HG03439 (cell line): ENCODE results near the gene MPC1L.
"Not testable (repeated sequence)": the region's sequence is repeated elsewhere in the genome, so short reads cannot be mapped to it uniquely, and the experiment has no call there.

Experiments used
- ATAC-seq: cut with Tn5 transposase; IDR thresholded peaks from one replicate; pipeline ENCODE4 v1.9.1; 2021; ENCODE audit warnings: mild to moderate bottlenecking, moderate library complexity; ENCODE audit not compliant: unreplicated experiment

Gene MPC1L

DNA sequence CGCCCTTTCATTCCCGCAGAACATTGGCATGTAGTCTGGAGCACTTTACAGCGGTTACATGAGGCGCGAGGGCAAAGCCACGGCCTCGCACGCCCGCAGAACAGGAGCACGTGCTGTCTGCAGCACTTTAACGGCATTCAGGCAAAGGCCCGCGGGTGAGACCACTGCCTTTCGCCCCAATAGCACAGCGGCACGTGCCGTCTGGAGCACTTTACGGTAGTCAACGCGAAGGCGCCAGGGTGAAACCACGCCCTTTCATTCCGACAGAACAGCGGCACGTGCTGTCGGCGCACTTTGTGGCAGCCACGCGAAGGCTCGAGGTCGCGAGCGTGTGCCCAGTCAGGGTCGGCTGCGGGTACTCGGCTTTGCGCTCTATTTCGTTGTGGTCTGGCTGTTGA, at the start of gene MPC1L:
MPC1L (plus strand) TSS at position 290 of the 398 bp plus-strand sequence. CDS start 138 bp downstream, outside the sequence.
- ATAC-seq, result no peak

DNA sequence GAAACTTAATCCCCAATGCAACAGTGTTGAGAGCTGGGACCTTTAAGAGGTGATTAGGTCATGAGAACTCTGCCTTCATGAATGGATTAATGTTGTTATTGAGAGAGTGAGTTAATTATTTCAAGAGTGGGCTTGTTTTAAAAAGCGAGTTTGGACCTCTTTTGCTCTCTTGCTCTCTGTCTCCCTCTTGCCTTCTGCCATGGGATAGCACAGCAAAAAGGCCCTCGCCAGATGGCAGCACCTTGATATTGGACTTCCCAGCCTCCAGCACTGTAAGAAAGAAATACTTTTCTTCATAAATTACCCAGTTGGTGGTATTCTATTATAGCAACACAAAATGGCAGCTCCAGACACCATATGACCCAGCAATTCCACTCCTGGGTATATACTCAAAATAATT, 49.5 kb upstream of the MPC1L start:
- no peak for ATAC-seq

- not testable (repeated sequence) for ATAC-seq
Observed at GRCh38 chrX:40575411-40575810, 47.8 kb upstream of the MPC1L start.

- ATAC-seq, result no peak
Observed at GRCh38 chrX:40576291-40576690, 46.9 kb upstream of the MPC1L start.

GRCh38 chrX:40578039-40578695, 45.1 kb upstream of the MPC1L start:
- ATAC-seq, result no peak

GRCh38 chrX:40579141-40579540, 44.1 kb upstream of the MPC1L start:
- no peak for ATAC-seq

DNA sequence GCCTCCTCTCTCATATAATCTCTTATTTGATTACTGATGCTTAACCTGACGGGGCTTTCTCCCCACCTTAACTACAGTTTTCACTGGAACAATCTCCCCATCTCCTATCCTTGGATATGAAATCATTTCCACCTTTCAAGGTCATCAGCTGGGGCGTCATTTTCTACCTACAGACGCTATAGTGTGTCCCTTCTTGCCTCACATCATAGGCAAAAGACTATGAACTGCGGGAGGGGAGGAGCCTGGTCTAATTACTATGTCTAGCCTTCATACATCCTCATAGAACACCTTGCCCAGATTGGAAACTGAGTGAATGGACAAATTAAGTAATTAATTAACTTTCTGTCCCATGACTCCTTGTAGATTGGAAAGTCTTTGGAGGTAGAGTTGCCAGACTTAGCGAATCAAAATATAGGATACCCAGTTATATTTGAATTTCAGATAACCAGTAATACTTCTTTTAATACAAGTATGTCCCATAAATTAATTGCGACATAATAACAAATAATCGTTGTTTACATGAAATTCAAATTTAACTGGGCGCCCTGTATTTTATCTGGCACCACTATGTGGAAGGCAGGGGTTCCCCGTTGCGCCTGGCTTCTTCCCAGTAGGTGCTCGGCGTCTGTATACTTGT, 43.2 kb upstream of the MPC1L start:
- peak; percentile 52 for ATAC-seq

GRCh38 chrX:40580537-40581335, 42.5 kb upstream of the MPC1L start, which contains the start of gene ATP6AP2:
TSS of gene ATP6AP2 (plus strand) at chrX:40580970. CDS start at chrX:40581066, 96 bp downstream.
- ATAC-seq, result peak; percentile 97

DNA sequence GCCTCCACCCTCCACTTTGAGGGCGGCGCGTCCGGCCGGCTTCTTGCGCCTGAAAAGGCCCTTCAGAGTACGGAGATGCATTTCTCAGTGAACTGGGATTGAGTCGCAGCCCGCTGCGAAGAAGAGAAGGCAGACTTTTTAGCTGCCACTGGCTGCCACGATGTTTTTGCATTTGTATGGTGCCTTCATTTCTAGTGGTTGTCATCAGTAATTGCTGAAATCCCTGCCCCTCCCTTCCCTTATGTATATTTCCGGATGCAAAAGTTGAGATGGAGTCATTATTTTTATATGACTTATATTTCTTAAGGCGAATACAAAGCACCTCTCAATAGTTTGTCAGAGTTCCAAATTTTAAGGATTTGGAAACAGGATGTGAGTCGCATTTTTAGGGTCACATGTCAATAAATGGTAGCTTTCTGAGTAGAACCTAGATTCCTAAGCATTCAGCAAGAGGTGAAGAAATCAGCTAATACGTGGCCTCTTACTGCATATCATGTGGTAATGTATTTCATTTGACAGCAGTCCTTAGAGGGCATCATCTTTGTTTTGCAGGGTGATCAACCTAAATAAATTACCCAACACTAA, 41.8 kb upstream of the MPC1L start:
- no peak for ATAC-seq

DNA sequence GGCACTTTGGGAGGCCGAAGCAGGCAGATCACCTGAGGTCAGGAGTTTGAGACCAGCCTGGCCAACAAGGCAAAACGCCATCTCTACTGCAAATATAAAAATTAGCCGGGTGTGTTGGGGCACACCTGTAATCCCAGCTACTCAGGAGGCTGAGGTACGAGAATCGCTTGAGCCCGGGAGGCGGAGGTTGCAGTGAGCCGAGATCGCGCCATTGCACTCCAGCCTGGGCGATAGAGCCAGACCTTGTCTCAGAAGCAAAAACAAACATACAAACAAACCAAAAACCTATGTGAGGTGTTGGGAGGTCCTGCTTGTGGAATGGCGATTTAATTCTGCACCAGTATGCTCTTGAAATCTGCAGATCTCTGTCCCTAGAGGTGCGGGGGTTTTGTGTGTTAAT, 41.0 kb upstream of the MPC1L start:
- ATAC-seq, result not testable (repeated sequence)

GRCh38 chrX:40582811-40583210, 40.4 kb upstream of the MPC1L start:
- no peak for ATAC-seq

DNA sequence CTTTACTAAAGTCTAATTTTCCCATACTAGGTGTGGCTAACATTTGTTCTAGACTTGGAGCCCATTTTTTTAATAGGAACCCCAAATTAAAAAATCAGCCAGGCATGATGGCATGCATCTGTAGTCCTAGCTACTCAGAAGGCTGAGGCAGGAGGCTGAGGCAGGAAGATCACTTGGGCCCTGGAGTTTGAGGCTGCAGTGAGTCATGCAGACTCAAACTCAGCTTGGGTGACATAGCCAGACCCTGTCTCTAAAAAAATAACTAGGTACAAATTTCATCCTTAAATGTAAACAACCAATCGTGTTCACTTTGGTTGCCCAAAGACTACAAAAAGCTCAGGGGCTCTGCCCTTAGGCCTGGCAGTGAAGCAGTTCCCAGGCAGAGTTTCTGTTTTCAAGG, 35.6 kb upstream of the MPC1L start:
- not testable (repeated sequence) for ATAC-seq

GRCh38 chrX:40589616-40590321, 33.5 kb upstream of the MPC1L start:
- ATAC-seq, result not testable (repeated sequence)

DNA sequence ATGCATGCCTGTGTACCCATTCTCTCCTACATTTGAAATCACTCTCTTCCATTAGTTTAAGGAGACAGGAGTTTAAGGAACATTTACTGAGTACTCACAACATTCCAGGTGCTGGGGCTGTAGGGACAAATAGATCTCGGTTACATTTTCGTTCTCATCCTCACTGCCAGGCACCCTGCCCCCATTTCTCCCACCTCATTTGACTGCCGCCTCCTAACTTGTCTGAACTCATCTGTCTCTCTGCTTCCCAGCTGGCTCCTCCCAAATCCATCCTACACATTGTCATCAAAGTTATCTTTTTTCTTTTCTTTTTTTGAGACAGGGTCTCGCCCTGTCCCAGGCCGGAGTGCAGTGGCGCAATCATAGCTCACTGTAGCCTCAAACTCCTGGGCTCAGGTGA, 19.8 kb upstream of the MPC1L start:
- ATAC-seq, result no peak

DNA sequence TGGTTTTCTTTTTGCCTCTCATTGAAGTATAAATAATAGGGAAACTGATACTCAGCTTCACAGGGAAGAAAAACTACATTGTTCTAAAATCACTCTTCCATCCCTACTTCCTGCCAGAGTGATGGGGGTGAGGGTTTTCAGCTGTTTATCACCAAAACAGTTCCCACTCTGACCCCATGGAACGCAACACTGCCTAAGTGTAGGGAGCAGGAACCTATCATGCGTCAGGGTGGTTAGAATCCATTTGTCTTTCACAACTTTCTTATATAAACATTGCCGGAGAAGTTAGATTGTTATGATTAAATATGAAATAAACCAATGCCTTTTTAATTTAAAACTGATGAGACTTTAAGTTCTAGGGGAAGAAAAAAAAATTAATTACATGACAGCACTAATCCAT, 15.8 kb upstream of the MPC1L start:
- ATAC-seq, result no peak

GRCh38 chrX:40612511-40612910, 10.7 kb upstream of the MPC1L start:
- ATAC-seq, result no peak

- ATAC-seq, result no peak
Observed at GRCh38 chrX:40615976-40616375, 7.3 kb upstream of the MPC1L start.

- no peak for ATAC-seq
Observed at GRCh38 chrX:40617566-40617965, 5.7 kb upstream of the MPC1L start.

GRCh38 chrX:40622479-40623138, 619 bp upstream of the MPC1L start:
- no peak for ATAC-seq

DNA sequence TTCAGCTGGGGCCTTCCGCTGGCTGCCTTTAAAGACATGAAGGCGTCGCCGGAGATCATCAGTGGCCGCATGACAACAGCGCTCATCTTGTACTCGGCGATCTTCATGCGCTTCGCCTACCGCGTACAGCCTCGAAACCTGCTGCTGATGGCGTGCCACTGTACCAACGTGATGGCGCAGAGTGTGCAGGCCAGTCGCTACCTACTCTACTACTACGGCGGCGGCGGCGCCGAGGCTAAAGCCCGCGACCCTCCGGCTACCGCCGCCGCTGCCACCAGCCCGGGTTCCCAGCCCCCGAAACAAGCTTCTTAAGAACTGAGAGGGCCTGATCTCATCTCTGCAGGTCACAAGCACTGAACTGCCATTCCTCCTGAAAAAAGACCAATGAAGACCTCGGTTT, 437 bp downstream of the MPC1L start:
- no peak for ATAC-seq
